ENCODE results near the gene SCARF2.
A peak's percentile ranks its signal among the peaks of the same experiment; 100 is the strongest.
"Not testable (repeated sequence)": the region's sequence is repeated elsewhere in the genome, so short reads cannot be mapped to it uniquely, and the experiment has no call there.

Gene SCARF2

GRCh38 chr22:20406686-20407408 is 30.8 kb downstream of the SCARF2 start:
- no peak for DNase-seq

DNA sequence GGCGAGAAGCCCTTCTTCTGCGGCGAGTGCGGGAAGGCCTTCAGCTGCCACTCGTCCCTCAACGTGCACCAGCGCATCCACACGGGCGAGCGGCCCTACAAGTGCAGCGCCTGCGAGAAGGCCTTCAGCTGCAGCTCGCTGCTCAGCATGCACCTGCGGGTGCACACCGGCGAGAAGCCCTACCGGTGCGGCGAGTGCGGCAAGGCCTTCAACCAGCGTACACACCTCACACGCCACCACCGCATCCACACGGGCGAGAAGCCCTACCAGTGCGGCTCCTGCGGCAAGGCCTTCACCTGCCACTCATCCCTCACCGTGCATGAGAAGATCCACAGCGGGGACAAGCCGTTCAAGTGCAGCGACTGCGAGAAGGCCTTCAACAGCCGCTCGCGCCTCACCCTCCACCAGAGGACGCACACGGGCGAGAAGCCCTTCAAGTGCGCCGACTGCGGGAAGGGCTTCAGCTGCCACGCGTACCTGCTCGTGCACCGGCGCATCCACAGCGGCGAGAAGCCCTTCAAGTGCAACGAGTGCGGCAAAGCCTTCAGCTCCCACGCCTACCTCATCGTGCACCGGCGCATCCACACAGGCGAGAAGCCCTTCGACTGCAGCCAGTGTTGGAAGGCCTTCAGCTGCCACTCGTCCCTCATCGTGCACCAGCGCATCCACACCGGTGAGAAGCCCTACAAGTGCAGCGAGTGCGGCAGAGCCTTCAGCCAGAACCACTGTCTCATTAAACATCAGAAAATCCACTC is 31.5 kb downstream of the SCARF2 start:
- no peak for DNase-seq

DNA sequence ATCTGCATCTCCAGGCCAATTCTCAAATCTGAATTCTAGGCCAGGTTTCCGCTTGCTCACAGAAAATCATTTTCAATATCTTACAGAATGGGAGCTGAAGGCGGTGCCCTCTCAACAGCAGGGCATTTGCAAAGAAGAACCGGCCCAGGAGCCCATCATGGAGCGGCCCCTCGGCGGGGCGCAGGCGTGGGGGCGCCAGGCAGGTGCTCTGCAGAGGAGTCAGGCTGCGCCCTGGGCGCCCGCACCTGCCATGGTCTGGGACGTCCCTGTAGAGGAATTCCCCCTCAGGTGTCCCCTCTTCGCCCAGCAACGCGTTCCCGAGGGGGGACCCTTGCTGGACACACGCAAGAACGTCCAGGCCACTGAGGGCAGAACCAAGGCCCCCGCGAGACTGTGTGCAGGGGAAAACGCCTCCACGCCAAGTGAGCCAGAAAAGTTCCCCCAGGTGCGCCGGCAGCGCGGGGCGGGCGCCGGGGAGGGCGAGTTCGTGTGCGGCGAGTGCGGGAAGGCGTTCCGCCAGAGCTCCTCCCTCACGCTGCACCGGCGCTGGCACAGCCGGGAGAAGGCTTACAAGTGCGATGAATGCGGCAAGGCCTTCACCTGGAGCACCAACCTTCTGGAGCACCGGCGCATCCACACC is 32.2 kb downstream of the SCARF2 start:
- no peak for DNase-seq

DNA sequence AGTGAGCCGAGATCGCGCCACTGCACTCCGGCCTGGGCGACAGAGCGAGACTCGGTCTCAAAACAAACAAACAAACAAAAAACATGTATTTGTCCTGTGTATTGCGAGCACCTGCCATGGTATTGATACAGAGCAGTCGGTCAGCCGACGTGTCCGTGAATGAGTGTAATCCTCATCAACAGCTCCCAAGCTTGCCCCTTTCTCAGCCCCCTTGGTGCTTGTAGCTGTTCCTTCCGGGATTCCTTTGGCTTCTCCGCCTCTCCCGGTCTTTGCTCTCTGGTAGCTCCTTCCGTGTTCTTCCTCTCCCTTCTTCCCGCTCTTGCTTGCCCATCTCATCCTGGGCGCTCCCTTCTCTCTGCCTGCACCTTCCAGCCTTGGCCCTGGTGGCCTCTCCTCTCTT is 32.7 kb downstream of the SCARF2 start:
- DNase-seq: no peak

- no peak for DNase-seq
These were observed 33.9 kb downstream of the SCARF2 start for GRCh38 chr22:20403779-20404140.

DNA sequence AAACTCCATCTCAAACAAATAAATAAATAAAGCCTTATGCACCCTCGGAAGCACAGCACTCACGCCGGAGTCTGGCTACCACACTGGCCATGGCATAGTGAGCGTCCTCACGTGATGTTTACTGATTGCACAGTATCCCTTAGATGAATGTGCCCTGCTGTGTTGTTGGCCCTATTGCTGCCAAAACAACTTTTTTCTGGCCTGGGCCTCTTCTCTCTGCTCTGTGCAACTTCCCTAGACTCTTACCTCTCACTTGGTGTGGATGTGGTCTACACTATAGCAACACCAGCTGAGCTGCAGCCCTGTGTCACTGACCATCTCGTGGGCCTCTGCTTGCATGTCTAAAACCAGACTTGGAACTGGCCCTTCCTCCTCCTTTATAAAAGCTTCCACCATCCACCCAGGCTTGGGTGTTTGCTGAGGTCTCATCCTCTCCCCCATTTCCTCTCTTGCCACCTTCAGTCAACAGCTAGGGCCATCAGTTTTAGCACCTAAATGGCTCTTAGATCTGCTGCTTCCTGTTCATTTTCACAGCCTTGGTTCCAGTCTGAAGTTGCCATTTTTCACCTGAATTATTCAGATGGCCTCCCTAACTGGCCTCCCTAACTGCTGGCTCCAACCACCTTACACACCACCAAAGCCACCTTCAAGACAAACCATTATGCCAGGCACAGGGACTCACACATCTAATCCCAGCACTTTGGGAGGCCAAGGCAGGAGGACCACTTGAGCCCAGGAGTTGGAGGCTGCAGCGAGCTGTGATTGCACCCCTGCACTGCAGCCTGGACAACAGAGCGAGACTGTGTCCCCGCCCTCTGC is 34.5 kb downstream of the SCARF2 start:
- no peak for DNase-seq

DNA sequence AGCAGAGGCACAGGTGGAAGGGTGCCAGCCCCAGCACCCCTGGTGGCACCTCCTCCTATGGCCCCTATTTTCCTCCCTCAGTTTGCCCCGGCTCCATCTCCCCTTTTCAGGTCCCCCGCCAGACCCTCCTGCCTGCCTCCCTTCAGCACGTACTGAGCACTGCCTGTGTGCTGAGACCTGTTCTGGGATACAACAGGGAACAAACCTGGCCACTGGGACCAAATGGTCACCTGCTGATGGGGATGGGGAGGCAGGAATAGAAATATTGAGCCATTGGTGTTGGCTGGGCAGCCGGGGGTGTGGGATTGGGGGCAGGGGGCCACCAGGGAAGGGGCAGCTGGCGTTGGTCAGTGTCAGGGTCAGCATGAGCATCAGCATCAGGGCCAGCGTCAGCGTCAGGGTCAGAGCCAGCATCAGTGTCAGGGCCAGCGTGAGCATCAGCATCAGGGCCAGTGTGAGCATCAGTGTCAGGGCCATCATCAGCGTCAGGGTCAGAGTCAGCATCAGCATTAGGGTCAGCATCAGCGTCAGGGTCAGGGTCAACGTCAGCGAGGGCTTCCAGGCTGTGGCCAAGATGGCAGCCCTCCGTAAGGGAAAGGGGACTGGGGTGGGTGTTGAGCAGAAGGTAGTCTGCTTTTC is 36.1 kb downstream of the SCARF2 start:
- no peak for DNase-seq

DNA sequence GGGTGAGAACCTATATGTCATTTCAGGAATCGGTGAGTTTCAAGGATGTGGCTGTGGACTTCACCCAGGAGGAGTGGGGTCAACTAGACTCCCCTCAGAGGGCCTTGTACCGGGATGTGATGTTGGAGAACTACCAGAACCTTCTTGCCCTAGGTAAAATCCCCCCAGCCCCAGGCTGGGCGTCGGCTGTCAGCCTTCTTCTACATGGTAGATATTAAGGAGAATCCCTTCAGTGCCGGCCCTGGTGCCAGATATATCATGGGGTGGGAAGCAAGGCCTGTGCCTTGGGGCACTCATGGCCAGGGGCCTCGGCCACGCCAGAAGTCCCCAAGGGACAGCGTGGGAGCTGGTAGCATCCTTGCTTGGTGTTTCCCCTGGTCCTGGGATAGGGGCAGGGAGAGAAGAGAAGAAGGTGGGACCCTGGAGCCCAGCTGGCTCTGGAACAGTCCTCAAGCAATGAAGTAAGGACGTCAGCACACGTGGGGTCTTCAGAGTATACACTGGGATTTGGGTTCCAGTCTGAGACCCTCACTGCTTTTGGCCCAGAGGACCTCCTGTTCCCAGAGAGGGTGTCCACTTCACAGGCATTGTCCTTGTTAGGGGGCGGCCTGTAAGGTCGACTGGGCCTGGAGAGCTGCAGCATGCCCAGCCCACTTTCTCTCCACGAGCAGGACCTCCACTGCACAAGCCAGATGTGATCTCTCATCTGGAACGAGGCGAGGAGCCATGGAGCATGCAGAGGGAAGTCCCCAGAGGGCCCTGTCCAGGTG is 36.8 kb downstream of the SCARF2 start:
- DNase-seq: no peak

GRCh38 chr22:20399866-20400605 is 37.6 kb downstream of the SCARF2 start:
- no peak for DNase-seq

GRCh38 chr22:20398420-20398819 is 39.2 kb downstream of the SCARF2 start:
- no peak for DNase-seq

- DNase-seq: no peak
These were observed 40.1 kb downstream of the SCARF2 start for GRCh38 chr22:20397498-20397897.

DNA sequence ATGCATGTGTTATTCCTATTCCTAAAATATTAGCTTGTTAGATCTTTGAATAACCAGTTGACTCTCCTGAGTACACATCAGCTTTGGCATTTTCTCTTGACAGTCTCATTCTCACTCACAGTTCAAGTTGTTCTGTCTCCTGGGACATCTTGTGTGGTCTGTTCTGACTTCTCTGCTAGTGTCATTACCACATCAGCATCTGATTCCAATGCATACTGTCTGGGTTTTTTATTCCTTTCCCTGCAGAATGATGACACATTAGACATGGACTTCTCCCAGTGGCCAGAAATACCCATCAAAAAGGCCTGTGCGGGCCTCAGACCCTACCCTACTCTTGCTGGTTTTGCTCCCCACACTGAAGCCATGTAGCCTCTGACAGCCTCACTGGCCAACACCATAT is 41.0 kb downstream of the SCARF2 start:
- DNase-seq: no peak

DNA sequence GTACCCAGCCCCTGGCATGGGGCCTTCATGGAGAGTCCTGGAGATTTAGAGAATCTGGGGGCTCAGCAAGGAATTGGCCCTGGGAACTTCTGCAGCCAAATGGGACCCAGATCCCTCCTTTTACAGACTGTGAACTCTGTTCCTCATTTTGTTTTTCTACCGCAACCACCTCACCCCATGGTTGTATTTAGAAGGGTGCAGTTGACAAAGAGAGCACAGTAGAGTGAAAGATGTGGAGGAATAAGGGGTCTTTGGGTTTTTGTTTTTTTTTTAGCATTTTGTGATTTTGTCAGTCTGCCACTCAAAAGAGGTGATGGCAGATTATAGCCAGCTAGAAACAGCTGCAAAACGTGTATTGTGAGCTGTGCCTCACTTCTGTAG is 41.7 kb downstream of the SCARF2 start:
- DNase-seq: no peak

DNA sequence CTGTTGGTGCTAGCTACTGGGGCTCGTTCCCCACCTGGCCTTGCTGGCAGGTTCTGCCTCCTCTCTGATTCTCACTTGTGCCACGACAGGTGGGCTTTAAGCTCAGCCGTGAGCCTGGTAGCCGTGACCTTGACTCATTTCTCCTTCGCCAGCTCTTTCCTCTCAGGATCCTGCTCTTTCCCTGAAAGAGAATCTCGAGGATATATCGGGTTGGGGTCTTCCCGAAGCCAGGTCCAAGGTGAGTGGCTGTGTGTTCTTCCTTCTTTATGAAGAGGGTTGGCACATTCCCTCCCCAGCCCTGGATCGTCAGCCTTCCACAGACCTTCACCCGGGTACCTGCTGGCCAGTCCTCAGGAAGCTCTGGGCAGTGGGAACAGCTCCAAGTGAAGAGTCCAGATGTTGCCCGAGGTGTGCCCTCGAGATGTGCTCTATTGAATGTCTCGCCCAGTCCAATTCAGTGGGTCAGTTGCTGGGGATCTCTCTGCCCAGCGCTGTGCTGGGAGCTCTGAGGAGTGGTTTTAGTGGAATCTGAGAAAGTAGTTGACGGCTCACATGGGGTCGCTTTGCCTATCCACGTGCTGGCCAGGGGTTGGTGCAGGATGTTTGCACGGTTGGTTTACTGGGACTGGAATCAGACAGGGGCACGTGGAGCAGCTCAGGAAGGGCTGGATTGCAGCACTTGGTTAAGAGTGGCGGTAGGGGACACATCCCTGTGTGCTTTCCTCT is 42.3 kb downstream of the SCARF2 start:
- no peak for DNase-seq

DNA sequence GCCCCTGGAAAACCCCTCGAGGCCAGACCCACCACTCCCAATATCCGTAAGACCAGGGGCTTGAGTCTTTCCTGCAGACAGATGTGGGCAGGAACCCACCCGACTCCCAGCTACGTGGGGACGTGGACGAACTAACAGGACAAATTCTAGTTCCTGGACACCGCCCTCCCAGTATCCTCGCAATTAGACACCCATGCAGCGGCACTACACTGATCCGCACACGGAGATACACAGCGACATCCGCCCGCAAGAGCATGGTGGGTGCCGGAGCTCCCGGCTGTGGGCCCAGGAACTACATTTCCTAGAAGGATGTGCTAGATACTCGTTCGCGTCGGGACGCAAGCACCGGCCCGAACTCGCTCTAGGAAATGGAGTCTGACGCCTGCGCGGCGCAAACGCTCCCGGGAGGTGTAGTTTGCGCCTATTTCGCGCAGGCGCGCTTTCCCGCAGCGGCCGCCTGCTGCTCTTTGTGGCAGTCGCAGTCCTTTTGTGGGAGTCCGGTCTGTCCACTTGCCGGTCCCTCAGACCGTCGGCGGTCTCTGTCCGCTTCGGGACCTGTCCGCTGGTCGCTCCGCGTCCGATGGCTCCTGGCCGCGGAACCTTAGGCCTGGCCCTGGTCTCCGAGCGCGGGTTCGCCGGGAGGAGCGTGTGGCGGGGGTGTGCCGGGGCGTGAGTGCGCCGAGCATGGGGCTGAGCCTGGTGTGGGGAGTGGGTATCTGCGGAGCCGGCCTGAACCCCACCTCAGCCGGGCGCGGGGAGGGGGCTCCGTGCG is 43.7 kb downstream of the SCARF2 start, which contains the start of gene ZNF74:
ZNF74 (plus strand) TSS at position 447 of the 772 bp plus-strand sequence. CDS start 478 bp downstream, outside the sequence.
- DNase-seq: peak; percentile 82

GRCh38 chr22:20392983-20393704 is 44.5 kb downstream of the SCARF2 start:
- no peak for DNase-seq

DNA sequence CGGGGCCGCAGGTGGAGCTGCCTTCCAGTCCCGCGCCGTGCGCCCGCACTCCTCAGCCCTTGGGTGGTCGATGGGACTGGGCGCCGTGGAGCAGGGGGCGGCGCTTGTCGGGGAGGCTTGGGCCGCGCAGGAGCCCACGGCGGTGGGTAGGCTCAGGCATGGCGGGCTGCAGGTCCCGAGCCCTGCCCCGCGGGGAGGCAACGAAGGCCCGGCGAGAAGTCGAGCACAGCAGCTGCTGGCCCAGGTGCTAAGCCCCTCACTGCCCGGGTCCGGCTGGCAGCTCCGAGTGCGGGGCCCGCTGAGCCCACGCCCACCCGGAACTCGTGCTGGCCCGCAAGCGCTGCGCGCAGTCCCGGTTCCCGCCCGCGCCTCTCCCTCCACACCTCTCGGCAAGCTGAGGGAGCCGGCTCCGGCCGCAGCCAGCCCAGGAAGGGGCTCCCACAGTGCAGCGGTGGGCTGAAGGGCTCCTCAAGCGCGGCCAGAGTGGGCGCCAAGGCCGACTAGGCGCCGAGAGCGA is 45.2 kb downstream of the SCARF2 start:
- not testable (repeated sequence) for DNase-seq

DNA sequence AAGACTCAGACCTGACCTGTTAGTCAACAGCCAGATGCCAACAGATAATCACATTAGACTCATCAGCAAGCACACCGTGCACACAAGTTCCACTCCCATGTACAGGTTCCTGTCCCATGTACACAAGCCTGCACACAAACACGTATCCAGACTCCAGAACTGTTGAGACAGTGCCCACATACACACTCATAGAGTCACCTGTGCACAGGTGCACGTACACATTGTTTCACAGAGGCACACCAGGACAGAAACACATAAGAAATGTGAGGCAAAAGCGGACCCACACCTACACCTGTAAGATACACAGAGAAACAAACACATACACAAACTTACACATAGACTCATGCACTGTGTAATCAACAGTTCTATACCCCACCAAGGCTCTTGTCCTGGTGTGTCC is 46.4 kb downstream of the SCARF2 start:
- no peak for DNase-seq
